Suppressor macrophage treated with lipopolysaccharide for 4 hours (primary cell): ENCODE measurements around the gene NCOA1.
"Not testable (repeated sequence)": the region's sequence is repeated elsewhere in the genome, so short reads cannot be mapped to it uniquely, and the experiment has no call there.

Experiments
- DNase-seq: peaks from one replicate; pipeline ENCODE4 v3.0.0-alpha.2; 2020

The NCOA1 gene

DNA sequence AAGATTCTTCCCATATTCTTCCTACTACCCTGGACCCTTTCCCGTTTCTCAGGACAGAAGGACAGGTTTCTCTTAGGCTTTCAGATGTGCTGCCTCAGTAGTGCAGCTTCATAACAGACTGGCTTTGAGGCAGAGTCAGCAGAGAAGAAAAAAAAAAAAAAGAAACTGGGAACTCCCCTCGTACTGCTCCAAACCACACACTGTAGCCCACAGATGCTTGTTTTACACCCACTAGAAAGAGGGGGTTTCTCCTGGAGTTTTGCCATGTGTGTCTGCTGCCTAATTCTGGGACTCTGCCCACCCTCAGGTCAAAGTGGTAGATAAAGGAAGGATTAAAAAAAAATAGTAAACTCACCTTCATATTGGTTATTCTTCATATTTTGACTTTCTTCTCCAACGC is 95.9 kb downstream of the NCOA1 start:
- no peak for DNase-seq

DNA sequence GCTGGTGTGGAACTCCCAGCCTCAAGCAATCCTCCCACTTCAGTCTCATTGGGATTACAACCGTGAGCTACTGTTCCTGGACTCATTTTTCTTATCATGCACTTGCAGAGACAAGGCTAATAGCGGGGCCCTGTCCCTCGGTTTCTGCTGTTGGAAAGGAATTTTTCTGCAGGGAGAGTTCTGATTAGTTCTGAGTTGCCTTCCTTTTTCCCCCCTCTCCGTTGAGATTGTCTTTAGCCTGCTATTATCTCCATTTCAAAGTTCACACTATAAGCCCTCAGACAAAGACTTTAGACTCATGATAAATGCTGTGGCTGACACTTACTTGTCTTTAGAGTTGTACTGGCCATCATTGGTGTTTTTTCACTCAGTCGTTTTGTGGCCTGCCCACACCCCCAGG is 97.2 kb downstream of the NCOA1 start:
- no peak for DNase-seq

DNA sequence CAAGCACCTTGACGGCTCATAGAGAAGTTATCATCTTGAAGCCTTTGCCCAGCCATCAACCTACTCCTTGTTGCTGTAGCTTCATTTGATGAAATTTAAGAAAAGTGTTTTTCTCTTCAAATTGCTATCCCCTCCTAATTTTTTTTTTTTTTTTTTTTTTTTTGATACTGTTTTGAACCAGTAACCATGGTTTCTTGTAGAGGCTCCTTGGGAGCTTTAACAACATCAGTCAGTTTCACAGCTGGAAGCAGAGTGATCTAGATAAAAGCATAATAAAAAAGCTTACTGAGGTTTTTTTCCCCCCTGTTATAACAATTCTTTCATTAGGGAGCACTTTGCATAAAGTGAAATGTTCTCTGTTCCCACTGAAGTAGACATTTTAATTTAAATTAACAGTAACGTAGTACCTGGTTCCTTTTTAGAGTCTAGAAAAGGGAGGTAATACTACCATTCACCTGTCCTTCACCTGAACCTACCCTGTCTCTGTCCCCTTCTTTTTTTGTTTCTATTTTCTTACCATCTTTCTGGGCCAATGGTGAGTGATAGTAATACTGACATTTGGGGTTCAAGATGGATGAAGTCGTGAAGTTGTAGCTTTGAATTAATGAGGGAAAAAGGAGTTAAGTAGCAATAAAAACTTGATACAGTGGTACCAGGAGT is 101.5 kb downstream of the NCOA1 start:
- DNase-seq = no peak

DNA sequence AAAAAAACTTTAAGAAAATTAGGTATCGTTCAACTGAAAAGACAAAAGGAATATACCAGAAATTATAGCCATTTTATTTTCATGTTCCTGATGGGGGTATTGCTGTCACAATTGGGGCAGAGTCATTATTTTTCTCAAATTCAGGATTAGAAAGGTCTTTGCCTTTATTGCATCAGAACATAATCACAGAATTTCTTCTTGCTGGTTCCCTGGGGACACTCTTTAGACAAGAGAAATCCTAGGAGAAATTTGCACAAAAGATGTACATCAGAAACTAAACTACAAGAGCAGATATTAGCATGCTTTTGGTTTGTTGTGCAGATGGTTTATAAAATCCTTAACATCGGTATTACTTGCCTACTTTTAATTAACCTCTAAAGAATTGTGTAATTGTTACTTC is 103.2 kb downstream of the NCOA1 start:
- DNase-seq = no peak

DNA sequence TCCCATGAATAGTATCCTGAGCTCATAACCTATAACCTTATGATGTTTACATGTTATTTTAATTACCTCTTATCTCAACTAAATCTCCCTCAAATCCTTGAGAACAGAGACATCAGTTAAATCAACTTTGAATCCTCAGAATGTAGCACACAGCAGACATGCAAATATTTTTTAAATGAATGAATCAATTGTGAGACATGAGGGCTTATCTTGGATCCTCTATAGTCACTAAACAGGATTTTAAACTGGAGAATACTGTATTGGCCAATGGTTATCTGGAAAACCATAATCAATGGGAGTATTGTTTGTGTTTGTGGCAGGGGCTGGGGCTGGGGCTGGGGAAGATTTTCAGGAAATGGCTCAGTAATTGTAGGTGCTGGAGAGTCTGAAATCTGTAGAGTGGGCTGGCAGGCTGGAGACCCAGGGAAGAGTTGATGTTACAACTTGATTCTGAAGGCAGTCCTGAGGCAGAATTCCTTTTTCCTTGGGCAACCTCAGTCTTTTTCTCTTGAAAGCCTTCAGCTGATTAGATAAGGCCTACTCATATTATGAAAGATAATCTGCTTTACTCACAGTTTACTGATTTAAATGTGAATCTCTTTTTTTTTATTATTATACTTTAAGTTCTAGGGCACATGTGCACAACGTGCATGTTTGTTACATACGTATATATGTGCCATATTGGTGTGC is 106.3 kb downstream of the NCOA1 start:
- no peak for DNase-seq

DNA sequence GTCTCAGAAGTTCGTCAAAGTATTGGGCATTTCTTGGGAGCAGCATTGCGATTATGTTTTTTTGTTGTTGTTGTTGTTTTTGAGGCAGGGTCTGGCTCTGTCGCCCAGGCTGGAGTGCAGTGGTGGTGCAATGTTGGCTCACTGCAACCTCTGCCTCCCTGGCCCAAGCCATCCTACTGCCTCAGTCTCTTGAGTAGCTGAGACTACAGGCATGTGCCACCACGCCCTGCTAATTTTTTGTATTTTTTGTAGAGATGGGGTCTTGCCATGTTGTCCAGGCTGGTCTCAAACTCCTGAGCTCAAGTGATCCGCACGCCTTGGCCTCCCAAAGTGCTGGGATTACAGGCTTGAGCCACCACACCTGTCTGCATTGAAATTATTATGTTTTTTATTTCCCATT is 109.1 kb downstream of the NCOA1 start:
- not testable (repeated sequence) for DNase-seq

DNA sequence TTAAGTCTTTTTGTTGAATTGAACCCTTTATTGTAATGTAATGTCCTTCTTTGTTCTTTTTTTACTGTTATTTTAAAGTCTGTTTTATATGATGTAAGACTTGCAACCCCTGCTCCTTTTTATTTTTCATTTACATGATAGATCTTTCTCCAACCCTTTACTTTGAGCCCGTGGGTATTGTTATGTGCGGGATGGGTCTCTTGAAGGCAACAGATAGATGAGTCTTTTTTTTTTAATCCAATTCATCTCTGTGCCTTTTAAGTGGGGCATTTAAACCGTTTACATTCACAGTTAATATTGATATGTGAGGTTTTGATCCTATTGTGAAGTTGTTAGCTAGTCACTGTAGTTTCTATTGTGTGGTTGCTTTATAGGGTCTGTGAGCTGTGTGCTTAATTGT is 120.6 kb downstream of the NCOA1 start:
- DNase-seq = no peak

DNA sequence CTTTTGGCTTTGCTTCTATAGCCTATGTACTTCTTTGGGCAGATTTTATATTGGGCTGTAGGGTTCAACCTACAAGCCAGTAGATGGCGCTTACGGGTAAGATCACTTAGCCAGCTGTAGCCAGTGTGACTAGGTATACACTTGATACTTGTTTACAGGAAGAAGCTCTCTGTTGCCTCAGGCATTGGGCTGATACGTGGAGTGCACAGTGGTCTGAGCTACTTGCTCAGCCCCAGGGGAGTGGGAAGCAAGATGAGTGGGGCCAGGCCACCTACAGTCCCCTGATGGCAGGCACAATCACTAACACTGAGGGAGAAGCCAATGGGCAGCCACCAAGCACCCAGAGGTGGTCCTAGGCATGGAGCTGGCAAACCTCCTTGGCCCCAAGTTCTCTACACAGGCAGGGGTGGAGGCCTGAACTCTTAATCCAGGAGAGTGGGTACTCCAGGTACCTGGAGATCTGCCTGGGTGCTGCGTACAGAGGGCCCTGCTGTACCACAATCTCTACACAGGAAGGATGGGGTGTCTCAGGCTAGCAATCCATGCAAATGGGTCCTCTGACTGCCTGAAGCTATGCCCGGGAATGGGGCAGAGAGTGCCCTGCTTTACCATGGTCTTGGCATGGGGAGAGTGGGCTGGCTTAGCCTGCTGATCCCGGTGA is 122.2 kb downstream of the NCOA1 start:
- DNase-seq = peak; percentile 51

DNA sequence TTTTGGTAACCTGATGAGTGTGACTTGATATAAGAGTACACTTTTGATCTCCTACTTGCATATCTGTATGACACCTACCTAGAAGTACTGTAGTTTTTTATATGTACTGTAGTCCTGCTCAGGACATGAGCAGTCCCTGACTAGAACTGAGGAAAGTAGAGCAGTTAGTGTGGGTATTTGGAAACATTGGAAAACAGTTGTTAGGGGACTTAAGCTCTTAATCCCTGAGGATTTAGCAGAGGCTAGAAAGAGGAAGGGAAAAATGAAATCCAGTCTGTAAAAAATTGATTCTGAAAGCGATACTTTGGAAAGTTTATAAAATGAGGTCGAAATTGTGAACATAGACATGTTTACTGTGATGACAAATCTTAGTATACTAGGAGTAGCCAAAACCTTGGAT is 125.6 kb downstream of the NCOA1 start:
- no peak for DNase-seq

DNA sequence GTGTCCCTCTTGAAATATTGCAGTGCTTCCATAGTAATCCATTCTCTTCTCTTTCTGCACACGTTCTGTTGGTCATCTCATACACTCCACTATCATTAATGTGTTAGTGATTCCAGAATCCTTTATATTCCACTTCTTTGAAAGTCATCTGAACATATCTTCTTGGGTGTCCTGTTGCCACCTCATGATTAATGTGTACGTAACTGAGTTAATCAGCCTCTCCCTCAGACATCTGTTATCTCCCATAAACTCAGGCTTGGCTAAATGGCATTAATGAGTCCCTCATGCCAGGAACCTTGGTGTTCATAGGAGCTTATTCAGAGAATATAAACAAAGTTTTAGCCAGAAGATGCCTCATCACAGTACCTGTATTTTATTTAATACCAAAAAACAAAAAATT is 126.4 kb downstream of the NCOA1 start:
- no peak for DNase-seq

DNA sequence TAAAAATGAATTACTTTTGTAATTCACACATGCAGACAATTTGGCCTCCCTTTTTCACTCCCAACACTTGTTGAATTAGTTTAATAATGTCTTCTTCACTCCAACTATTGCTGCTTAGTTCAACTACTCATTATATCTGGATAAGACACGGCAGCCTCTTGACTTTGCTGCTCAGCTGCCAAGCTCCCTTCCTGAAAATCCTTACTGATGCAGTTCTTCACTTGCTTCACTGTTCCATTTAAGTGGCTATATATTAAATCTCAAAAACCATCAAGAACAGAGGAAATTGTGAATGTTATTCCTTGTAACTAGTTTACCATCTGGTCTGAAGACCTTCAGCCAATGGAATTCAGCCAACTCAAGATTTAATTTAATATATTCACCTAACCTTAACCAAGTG is 127.1 kb downstream of the NCOA1 start:
- no peak for DNase-seq

DNA sequence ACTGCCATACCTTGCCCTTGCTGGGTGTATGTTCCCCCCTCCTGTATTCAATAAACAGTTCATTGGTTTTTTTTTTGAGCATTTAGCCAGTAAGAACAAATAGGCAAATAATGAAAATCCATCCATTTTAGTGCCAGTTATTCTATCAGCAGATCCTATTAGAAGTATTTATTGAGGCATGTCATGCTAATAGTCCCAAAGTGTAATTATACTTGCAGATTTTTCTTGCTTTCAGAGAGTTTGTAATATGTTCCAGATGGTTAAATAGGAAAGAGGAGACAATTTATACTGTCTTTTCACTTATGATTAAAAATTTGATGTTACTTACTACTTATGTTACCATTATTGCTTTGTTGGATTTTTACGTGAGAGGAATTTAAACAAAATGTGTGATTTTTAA is 127.6 kb downstream of the NCOA1 start:
- DNase-seq = no peak

DNA sequence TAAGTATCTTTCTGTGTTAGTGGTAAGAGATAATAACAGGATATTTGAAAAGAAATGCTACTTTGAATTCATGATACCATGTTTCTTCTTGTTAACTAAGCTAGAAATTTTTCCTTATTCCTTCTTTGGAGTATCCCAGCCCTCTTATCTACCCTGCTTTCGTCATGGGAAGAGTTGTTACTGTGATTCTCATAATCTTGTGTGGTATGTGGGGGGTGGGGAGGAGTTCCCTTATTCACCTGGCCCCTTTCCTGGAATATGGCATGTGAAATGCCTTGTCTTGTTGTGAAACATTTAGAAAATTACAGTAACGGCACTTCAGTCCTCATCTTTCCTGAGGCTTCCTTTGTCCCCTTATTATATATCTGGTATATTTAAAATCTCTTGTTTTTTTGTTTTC is 129.9 kb downstream of the NCOA1 start:
- DNase-seq = no peak

DNA sequence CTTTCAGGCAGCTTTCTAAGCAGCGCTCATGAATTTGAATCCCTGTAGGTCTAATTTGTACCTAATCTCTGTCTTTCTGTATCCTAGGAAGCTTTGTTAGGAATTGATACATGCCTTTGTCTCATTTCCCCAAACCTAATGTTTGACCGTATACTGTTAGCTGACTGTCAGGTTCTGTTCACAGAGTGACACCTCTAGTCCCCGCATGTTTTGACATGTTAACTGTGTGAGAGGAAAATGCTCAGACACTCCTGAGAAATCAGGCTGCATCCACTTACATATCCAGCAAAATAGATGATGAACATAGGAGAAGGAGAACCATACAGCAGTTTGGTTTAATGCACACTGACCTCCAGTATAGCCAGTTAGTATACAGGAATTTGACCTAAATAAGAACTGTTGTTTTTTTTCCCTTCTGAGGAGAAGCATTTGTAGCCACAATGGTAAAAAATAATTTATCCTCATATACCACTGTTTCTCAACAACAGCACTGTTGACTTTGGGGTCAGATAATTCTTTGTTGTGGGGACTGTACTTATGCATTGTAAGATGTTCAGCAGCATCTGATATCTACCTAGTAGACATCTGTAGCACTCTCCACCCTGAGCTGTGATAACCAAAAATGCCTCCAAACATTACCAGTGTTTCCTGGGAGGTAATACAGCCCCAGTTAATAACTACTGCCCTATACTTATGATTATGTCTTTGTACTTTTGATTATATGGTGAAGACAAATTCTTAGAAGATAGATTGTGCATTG is 130.9 kb downstream of the NCOA1 start:
- DNase-seq = no peak

DNA sequence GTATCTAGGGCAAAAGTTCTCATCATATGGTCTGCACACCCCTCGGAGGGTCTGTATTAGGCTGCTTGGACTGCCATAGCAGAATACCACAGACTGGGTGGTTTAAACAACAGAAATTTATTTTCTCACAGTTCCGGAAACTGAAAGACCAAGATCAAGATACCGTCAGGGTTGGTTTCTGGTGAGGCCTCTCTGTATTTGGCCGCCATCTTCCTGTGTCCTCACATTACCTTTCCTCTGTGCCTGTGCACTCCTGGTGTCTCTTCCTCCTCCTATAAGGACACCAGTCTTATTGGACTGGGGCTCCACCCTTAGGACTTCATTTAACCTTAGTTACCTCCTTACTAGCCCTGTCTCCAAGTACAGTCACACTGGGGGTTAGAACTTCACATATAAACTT is 132.5 kb downstream of the NCOA1 start:
- no peak for DNase-seq

DNA sequence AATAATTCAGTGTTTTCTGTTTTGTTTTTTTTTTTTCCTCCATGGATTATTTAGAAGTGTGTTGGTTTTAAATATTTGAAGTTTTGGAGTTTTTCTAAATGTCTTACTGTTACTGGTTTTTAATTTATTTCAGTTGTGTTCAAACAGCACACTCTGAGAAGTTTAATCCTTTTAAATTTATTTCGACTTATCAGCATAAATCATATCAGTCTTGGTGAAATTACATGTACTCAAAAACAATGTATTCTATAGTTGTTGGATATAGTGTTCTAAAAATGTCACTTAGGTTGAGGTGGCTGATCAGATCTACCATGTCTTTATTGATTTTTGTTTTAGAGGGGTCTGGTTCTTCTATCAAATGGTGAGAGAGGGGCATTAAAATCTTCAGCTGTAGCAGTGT is 134.7 kb downstream of the NCOA1 start:
- no peak for DNase-seq

DNA sequence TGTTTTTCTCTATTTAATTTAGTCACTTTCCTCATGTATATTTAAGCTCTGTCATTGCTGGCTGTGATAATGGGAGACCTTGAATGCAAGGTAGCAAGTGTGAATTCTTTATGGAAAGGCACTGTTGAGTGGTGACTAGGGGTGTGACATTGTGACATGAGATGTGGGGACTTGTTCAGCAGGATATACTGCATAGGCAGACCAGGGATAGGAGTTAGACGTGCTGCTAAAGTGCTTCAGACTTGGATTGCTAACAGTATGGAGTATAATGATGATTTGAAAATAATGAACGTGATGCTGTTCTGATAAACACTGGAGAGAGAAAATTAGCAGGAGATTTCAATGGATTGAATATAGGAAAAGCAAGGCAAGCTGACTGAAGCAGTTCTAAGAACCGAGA is 135.1 kb downstream of the NCOA1 start:
- DNase-seq = no peak

DNA sequence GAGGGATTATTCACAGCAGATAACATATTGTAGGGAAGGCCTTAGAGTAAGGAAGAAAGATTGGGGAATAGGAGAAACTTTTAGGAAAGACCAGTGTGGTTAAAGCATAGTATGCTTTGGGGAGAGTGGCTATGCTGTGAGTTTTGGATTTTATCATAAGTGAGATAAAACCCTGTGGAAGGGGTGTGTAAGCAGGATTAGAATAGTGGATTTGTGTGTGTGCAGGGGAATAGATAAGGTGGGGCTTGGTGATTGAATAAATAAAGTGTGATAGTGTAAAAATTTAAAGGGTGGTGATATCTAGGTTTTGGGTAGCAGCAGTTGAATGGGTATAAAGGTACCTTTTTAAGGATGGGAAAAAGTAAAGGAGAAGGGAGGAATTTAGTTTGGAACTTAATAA is 137.7 kb downstream of the NCOA1 start:
- no peak for DNase-seq

DNA sequence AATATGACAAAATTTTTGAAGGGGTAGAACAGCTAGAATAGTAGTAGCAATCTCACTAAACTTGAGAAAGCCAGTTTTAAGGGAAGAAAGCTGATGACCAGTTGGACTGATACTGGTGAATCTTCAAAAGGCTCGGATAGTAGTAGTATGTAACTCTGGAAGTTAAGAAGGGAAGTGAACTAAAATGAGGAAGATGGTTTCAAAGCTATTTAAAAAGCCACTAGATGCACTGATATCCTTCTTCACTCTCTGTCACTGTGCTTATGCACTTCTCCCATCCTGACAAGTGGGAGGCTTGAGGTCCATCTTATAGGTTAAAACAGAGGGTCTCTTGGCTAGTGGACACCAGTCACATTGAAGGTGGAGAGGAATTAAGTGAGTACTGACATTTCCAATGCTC is 141.1 kb downstream of the NCOA1 start:
- peak; percentile 61 for DNase-seq

DNA sequence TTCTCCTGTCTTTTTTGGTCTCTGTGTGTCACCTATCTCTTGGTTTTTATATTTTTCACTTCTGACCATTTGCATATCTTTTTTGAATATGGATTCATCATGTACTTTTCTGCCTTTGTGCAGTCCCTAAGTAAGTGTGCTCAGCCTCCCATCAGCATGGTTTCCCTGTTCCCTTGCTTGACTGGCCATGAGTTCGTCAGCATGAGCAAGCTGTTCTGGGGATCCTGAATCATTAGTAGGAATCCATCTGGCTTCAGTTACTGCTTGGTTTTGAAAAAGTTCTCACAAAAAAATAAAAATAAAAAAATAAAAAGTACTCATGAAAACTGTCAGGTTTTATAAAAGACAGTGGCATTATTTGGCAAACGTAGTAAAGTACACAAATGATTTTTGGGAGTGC is 144.1 kb downstream of the NCOA1 start:
- DNase-seq = no peak

DNA sequence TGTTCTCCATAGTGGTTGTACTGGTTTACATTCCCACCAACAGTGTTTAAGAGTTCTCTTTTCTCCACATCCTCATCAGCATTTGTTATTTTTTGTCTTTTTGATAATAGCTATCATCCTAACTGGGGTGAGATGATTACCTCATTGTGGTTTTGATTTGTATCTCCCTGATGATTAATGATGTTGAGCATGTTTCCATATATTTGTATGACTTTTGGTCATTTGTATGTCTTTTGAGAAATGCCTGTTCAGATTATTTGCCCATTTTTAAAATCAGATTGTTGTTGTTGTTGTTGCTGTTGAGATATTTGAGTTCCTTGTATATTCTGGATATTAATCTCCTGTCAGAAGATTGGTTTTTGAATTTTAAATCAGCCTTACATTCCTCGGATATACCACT is 147.5 kb downstream of the NCOA1 start:
- DNase-seq = no peak

DNA sequence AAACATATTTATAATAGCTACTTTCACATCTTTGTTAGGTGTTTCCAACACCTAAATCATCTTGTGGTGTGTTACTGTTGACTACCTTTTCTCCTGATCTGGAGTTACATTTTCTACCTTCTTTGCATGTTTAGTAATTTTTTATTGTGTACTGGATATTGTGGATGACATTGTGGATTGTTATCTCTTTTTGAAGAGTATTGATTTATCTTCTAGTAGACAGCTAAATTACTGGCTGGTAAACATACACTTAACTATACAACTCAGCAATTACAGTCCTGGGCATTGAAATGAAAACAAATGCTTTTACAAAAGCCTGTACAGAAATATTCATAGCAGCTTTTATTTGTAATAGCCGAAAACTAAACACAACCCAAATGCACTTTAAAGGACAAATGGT is 151.3 kb downstream of the NCOA1 start:
- DNase-seq = no peak

DNA sequence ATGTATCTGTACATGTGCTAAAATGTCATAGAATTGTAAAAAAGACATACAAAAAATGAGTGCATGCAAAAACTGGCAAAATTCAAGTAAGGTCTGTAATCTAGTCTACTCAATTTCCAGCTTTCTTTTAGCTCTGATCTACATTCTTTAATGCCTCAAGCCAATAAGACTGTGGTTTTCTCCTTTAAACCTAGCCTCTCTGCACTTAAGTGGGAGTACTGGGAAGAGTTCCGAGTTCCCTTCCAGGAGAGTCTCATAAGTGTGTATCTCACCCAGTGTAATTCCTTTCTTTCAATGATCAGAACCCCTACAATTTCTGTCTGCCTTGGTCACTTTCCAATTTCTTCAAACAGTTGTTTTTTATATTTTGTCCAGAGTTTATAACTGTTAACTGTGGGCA is 152.0 kb downstream of the NCOA1 start:
- DNase-seq = no peak

DNA sequence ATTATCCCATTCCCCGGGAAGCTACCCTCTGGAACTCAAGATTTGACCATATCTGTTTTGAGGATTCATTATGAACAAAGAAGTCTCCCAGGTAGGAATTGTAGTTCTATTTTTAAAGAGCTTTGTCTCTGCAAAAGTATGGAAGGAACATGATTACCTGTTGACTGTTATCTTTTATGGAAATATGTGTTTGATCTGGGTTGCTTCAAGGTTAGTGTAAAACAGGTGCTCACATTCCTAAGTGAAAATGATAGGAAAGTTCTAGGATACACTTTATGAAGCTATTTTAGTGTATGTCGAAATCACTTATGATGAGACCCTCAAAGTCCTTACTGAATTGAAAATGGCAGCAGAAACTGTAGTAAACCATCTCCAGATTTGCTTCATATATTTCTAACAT is 153.0 kb downstream of the NCOA1 start:
- DNase-seq = no peak
